GM13976 (cell line): ENCODE results near the gene ADAMTS5.

Source experiments
- DNase-seq: peaks from one replicate; pipeline ENCODE4 v3.0.0; 2012; ENCODE audit warnings: low spot score
- CTCF ChIP-seq: IDR thresholded peaks from 2 replicates; pipeline ENCODE4 v1.5.1; 2012; ENCODE audit warnings: borderline replicate concordance, mild to moderate bottlenecking; ENCODE audit not compliant: insufficient read depth; ENCODE audit errors: extremely low read depth, missing control alignments, control extremely low read depth
- in situ Hi-C: fragments of 300-500 bp; cut with MboI; formaldehyde crosslinking; loops from one replicate; pipeline ENCODE4 v1.12.0; 2022; ENCODE audit warnings: low sequenced_read_pairs, mixed read lengths, inconsistent platforms; ENCODE audit not compliant: unreplicated experiment

ADAMTS5 gene

GRCh38 chr21:26967062-26967913 lies at the start of gene ADAMTS5:
ADAMTS5 (minus strand) TSS chr21:26967088; CDS start chr21:26966391, 697 bp downstream.
- no peak for DNase-seq
- in situ Hi-C loops: no loop called here
- no peak for TF ChIP-seq CTCF

GRCh38 chr21:27001526-27001925 lies 34.6 kb upstream of the ADAMTS5 start:
- no peak for TF ChIP-seq CTCF
- DNase-seq: no peak
- in situ Hi-C loops: no loop called here

DNA sequence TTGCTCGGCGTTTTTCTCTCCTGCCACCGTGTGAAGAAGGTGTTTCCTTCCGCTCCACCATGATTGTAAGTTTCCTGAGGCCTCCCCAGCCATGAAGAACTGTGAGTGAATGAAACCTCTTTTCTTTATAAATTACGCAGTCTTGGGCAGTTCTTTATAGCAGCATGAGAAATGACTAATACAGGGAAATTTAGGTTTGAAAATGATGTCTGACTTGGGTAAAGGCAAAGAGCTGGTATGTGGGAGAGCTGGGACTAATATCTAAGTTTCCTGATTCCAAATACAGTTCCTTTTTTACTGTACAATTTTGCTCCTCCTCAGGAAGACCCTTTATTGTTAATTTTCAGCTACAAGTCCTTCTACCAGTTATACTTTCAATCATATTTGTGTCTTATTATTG lies 16.7 kb upstream of the ADAMTS5 start:
- no peak for TF ChIP-seq CTCF
- in situ Hi-C loops: no loop called here

DNA sequence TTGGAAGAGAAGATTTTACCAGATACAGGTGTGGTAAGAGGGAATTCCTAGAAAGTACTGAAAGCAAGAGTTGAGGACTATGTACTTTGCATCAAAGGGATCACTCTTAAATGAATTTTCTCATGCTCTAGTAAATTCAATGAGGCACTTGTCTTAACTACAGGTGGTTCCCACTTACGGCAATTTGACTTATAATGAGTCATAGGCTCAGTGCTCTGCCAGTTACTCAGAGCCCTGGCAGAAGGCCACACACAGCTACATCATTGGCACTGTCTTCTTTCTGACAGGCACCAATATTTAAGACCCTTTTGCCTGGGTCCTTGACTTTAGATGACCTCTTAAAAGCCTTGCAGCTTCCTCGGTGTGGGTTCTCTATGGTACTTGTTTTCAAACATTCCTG lies 15.9 kb upstream of the ADAMTS5 start:
- DNase-seq: no peak

More for the DNA sequence above, 16.7 kb upstream of the ADAMTS5 start:
- no peak for DNase-seq

DNA sequence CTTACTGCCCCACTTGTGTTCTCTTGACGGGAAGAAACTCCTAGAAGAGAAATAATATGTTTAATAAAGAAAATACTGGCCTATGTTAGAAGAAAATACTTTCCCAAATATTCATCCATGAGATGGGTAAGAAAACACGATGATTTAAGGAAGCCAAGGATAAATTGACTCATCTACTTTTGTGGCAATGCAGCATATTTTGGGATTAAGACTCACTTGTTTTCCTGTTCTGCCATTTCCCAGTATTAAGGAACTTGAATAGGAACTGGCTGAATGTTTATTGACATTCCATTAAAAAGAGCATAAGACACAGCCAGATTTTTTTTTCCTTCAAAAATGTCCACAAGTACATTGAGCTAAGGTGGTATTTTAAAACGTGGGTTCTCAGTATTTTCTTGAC lies 10.9 kb upstream of the ADAMTS5 start:
- no peak for TF ChIP-seq CTCF
- DNase-seq: no peak
- in situ Hi-C loops: no loop called here

More for the DNA sequence above, 15.9 kb upstream of the ADAMTS5 start:
- no peak for TF ChIP-seq CTCF
- in situ Hi-C loops: no loop called here

- DNase-seq: no peak
- in situ Hi-C loops: no loop called here
- no peak for TF ChIP-seq CTCF
Observed at GRCh38 chr21:26973226-26973625, 6.3 kb upstream of the ADAMTS5 start.
